UCSD-AML1 (cell line): Measurements from ENCODE around the gene ZFYVE21.

Source experiments
- DNase-seq: peaks from one replicate; lab custom pipeline; 2025; ENCODE audit not compliant: unreplicated experiment; lab: John Stamatoyannopoulos, UW

The ZFYVE21 gene

DNA sequence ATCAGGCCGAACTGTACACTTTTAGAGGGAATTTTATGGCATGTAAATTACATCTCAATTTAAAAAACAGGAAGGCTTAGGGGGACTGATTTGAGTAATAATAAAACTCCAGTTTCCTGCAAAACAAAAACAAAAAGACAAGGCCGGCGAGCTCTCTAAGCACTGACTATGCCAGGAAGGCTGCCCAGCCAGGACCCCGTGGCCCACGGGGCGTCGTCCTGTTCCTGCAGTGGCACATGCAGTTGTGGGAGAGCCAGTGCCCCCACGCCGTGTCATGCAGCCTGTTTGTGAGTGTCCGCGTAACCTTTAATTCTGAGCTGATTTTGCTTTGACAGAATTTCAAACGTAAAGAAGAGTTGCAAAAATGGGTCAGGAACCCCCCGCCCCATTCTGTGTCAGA, 10.9 kb upstream of the ZFYVE21 start:
- no peak for DNase-seq

DNA sequence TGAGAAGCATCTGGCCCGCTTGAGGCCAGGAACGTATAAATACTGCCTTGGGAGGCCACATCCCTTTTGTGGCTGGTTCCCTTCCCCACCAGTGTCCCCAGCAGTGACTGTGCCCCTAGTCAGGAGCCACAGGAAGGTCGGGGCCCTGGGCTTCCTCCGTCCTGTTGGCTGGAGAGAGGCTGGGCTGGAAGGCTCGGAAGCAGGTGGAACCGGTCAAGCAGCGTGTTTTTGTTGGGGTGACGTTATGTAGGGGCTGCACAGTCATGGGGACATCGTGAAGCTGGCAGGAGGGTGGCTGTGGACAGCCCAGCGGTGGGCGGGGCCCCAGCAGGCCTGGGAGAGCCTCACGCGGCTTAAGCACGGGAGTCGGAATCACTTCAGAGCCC, 10.5 kb upstream of the ZFYVE21 start:
- peak; percentile 21 for DNase-seq

DNA sequence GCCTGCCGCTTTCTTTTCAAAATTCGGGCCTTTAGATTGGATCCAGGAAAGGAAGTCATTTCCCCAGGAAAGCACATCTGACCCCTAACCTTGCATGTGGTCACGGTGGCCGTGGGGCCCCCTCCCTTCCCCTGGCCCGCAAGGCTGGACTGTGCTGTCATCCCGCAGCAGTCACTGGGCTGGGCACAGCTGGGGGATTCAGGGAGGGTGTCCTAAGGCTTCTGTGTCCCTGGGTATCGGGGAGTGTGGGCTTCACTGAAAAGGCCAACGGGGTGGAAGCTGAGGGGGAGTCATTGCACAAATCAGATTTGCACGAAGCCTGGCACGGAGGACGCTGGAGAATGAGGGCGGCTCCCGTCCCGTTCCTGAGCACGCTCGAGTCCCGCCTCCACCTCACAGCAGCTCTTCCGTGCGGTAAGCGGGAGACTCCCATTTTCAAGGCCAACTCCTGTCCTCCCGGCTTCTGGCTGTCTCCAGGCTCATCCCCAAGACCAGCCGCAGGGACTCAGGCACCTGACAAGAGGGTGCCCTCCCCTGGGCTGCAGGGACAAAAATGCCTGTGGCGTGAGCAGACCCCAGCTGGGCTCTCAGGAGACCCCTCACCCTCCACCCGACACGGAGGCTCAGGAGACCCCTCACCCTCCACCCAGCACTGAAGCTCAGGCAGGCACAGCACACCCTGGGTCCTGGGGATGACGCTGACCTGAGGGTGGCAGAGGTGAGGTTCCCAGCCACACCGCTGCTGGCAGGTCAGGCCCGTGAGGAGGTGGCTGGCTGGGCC, 9.9 kb upstream of the ZFYVE21 start:
- DNase-seq, result no peak

DNA sequence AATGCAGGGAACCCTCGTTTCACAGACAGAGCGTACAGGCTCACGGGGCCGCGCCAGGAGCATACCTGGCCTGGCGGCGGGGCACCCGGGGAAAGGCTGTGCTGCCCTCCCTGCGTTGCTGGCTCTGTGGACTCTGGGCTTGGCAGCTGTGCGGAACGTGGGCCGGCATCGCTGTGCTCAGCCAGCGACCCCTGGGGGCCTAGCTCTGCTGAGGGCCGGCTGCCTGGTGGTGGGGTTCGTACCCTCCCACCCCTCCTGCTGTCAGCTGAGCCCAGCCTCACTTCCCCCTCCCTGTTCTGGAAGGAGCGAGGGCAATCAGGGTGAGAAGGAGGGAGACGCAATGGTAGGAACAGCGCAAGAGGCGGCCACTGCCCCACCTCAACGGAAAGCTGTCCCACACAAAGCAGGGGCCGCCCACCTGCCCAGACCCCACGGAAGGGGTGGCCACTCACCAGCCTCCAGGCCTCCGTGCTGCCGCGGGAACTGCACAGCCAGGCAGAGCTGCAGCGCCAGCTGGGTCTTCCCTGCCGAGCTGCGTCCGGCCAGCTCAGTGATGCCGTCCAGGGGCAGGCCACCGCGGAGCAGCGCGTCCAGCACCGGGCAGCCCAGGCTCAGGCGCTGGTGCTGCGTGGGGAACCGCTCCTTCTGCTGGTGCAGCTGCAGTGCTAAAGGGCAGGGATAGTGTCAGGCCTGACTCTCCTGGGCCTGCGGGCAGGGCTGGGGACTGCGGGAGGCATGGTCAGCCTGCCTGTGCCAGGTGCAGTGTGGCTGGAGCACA, 8.9 kb upstream of the ZFYVE21 start:
- DNase-seq, result no peak

DNA sequence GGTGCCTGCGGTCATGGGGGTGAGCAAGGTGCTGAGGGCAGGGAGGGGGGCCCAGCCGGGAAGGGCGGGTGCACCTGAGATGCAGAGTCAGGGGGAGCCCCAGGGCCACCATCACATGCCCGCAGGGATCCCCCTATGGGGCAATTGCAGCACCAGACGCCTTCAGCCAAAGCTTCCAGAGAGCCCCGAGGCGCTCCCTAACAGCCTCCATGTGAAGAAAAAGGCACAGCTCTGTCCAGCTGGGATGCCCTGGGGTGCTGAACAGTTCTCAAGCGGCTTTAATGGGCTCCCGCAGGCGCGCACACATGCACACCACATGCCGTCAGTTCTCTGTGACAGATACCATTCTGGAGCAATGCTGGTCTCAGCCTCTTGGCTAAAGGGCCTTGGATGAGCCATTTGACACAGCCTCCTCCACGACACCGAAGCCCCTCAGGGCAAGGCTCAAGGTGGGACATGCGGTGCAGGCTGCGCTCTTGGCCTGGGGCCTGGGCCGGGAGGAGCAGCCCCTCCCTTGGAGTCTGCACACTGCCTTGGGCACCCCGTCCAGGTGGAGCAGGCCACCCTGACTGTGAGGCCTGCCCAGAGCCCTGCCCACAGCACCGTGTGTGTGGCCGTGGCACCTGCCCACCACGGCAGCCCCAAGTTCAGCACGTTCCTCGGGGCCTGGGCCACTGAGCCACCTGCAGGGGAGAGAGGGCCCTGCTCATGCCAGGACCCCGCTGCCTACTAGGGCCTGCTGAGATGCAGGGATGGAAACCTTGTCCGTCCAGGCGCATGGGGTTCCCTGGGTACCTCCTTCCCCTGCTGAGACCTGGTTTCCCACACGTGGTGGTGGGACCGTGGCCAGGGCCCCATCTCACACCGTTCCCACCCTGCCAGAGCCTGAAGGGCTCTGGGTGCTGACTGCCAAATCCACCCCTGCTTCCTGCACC, 8.0 kb upstream of the ZFYVE21 start:
- no peak for DNase-seq

DNA sequence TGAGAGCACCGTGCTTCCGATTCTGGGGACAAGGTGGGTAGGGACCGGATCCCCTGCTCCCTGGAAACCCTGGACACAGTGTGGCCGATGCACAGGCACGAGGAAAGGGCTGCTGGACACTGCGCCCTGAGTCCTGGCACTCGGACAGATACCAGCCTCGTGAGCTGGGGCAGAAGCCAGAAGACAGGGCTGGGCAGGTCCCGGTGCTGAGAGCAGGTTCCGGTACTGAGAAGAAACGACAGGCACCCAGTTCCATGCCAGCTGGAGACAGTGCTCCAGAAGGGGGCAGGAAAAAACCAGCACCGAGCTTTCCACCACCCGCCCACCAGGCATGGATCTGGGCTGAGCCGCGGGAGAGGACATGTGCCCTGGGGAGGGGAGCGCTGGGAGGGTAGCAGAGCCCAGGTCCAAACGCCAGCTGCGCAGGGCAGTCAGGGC, 6.8 kb upstream of the ZFYVE21 start:
- DNase-seq, result no peak

DNA sequence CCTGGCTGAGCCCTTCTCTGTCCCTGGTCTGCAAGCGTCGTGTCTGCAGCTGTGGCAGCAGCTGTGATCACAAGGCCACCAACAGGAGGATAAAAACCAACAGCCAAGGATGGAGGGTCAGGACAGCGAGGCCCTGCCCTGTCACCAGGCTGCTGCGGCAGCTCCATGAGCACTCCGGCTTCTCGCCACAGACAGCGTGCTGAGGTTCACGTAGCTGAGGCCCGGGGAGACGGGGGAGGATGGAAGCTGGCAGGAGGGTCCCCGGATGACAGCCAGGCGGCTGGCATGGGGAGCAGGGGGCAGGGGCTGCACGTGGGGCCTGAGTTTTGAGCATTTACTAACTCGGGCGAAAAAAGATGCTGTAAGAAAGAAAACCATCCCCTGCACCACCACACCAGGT, 5.8 kb upstream of the ZFYVE21 start:
- no peak for DNase-seq

DNA sequence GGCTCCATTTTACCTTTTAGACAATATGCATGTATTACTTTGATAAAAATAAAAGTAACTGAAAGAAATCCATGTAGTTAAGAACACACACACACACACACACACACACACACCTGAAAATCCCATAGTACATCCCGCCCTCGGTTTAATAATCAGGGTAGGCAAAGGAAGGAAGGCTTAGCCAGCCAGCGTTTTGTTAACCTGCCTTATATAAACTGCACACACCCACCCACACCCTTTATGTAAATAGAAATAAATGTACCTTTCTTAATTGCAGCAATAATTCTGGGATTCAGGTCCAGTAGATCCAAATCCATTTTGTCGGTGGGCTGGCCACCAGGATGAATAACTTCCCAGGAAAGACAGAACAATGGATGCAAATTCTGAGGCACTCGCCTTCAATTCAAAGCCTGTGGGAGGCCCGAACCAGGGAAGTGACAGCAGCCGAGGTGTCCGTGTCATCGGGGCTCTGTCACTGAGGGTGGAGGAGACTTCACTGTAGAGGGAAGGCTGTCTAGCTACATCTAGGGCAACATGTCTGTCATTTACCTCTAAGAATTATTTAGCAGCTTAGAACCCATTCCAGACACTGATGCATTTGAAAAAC, 4.7 kb upstream of the ZFYVE21 start:
- no peak for DNase-seq

DNA sequence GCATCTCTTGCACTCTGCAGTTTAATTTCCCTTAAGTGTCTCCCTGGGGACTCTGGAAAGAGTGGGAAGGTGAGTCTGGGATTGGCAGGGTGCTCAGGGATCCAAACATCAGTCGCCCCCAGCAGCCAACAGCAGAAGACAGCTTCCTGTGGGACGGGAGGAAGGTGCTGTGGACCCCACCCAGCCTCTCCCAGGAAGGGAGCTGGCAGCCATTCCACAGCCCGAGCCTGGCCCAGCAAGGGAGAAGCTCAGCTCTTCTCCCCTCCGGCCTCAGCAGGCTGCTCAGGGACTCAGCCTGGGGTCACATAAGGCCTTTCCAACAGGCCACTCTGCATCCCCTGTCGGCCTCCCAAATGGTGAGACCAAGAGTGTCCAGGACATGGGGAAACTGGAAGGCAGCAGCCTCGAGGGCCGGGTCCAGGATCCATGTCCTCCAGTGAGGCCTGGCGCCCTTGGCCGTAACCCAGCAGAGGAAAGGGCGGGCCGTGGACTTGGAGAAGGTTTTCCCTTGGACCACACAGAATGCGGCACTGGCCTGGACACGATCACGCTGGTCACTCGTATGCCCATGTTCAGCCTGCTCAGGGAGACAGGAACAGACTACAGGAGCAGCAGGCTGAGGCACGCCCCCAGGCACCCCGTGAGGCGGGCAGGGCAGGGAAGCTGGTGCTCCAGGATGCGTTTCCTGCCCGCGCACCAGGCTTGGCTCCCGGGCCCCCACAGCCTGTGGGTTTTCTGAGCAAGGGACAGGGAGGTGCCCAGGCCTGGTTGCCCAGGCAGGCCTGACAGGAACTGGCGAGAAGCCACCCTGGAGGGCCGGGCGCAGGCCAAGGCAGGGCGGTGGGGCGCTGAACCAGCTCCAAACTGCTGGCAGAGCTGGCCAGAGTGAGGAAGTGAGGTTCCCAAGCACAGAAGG, 3.8 kb upstream of the ZFYVE21 start:
- no peak for DNase-seq

DNA sequence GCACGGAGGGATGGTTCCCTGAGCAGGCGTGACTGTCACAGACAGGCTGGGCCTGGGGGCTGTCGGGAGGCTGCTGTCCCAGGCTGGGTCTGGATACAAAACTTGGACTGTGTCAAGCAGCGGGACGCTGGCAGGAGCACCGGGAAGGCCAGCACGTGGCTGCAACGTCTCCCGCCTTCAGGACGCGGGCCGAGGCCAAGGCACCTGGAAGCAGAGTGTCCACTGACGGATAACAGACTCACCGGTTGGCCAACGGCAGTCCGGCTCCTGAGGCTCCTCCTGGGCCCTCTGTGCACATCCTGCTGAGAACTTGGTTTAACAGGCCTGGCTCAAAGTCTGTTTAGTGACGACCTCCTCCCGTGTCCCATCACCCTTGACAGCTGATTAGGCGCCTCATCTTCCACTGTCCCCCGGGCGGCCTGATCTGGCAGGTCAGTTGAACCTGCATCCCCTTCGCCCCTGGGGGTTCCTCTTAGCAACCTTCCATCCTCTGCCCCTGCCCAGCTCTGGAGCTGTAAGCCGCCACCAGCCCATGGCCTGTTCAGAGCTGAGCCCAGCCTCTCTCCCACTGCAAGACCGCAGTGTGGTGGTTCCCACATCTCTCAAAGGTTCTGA, 2.9 kb upstream of the ZFYVE21 start:
- no peak for DNase-seq

DNA sequence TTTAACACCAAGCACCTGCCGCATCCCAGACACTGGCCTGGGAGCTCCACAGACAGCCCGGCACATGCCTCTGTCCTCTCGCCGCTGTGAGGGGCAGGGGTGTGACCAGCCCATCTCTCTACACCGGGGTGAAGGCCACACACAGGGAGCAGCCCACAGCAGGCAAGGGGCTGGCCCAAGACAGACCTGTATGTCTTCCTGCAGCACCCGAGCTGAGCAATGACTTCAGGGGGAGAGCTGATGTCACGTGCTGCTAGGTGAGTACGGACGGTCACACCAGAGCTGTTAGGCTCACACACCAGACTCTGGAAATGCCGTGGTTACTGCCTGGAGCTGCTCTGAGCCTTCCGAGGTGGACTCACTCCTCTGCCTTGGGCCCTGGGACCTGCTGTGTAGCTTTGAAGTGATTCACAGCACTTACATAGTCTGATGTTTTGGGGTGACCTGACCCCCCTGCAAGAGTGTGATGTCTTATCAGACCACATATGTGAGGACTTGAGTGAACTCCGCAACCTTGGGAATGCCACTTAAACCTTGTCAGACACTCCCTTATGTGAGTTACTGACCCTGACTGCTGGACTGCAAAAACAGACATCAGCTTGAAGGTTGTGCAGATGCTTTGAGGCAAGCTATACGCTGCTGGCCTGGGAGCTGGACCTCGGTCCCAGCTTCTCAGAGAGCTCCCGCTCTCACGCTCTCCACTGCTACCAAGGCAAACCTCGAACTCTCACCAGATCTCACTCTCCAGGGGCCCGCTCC, 2.1 kb upstream of the ZFYVE21 start:
- no peak for DNase-seq

DNA sequence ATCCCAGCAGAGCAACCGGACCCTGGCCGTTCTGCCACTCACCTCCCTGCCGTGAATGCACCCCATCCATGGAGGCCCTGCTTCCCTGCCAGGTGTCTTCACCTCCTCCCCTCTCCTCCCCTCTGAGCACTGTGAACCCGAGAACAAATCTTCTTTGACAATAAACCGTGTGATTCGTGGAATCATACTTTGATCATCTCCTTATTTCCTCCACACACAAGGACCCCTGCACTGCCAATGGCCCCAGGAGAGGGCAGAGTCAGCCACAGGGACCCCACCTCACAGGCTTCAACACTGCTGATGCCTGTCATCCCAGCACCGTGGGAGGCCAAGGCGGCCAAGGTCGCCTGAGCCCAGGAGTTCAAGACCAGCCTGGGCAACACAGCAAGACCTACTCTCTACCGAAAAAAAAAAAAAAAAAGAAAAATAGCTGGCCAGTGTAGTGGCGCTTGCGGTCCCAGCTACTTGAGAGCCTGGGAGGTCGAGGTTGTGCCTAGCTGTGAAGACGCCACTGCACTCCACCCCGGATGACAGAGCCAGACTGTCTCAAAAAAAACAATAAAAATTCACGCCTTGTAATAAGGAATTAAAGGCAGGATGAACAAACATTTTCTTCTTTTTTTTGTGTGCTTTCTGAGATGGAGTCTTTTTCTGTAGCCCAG, 1.4 kb upstream of the ZFYVE21 start:
- no peak for DNase-seq

DNA sequence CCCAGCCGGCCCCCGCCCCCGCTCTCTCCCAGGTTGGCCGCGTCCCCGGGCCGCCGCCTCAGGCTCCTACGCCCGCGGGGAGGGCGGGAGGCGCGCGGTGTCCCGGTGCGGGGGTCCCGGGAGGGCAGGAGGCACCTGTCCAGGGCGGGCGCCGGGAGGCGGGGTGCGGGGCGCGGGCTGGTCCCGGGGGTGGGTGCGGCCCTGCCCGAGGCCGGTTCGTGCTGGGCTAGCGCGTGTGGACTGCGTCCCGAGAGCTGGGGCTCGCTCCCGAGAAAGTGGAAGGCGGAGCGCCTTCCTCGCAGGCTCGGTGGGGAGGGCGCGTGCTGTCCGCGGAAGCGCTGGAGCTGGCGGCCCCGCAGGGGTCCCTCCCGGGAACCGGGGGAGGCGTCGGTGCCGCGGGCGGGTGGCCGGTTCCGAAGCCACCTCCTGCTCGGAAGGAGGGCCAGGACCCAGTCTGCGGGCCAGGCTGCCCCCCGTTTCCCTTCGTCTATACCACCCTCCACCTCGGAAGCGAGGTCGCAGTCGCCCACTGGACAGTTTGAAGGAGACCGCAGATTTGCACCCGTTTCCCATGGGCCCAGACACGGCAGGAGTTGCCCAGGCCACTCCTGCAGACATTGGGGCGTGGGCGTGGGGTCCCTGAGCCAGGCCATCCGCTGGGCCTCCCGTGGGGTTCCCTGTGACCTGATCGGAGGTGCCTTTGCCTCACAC, 636 bp downstream of the ZFYVE21 start:
- peak; percentile 29 for DNase-seq

DNA sequence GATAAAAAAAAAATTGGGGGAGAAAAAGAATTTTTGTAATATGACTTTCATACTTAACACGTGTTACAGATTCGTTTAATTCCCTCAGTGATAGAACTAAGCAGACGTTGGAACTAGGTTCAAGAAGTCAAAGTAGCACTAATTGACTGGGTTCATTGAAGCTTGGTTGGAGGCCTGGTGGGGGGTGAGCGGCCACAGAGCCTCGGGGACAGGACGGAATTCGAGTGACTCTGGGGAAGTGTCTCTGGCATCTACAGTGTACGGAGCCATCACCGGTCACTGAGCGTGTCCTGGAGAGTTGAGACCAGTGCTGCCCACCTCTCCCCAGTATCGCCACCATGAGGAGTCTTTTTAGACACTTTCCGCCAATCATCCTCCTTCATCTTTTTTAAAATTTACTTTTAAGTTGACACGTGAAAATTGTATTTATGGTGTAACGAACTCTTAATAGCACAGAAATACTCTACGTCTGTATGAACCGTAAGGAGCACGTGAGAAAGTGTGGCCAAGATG, 1.3 kb downstream of the ZFYVE21 start:
- DNase-seq, result no peak

DNA sequence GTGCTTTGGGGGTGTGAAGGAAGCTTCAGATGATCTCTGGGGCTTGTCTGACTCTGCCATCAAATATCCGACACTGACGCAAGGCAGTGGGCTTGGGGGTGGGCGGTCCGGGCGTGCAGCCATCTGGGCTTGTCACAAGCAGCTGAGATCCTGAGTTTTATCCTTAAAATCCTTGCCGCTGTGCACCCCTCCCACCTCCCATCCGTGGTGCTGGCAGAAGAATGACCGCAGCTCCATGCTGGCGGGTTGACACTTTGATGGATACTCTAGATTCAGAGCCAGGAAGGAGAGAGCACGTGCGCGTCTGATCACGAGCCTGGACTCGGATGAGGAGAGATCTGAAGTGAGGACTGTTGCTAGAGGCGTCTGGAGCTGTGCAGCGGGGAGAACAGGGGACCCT, 3.0 kb downstream of the ZFYVE21 start:
- DNase-seq, result no peak

DNA sequence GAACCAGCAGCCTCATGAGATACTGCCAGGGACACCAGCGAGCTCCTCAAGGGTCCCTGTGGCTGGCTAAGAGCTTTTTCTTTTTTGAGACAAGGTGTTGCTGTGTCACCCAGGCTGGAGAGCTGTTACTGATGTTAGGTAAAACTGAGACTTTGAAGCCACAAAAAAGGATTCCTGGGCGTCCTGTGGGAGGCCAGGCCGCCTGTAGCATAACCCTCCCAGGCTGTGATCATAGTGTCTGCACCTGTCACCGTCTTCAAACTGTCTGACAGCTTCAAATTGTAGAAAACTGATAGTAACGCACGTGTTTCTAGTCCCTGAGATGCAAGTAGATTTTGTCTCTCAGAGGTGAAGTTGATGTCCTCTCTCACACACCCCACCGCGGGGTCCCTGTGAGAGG, 4.1 kb downstream of the ZFYVE21 start:
- DNase-seq, result no peak

DNA sequence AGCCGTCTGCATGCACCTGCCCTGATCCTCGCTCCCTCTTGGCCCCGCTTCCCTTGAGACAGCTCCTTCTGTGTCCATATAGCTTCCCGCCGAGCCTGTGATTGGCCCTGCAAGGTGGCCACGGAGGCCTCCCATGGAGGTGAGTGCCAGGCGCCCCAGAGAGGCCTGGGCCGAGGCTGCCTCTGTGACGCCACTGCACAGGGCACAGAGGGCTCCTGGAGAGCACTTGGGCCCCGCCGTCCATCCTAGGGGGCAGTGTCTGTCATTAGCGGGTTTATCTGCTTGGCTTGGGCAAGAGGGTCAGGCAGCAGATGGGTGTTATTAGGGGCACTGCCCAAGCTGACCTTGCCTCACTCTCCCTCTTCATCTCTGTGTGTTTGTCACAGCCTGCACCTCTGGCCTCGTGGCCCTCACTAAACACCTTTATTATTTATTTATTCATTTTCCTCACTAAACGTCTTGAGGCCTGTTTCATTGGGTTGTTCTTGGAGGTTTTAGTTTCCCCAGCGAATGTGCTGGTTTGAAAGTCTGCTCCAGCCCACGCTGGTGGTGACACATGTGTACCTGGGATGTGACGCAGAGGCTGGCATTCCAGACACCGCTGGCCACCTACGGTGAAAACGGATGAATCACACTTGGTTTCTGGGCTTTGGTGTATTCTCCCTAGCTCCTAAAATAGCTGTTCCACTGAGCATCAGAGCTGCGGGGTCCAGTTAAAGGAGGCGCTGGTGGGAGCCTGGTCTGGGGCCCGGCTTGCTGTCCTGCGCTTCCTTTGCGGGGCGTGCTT, 5.9 kb downstream of the ZFYVE21 start:
- DNase-seq, result no peak
